Mesenchymal stem cell (in vitro differentiated cells and primary cell): ENCODE measurements around the gene ADAM33.

Experiments used
- DNase-seq: peaks from one replicate; pipeline ENCODE4 v3.0.0-alpha.2; 2013
- H2AFZ ChIP-seq: one replicate; pipeline ENCODE4 v1.6.1; 2013; ENCODE audit warnings: low read depth, mild to moderate bottlenecking, control low read depth, inconsistent platforms, low read length, moderate library complexity
- H2AK5ac ChIP-seq: 2 replicates; pipeline ENCODE4 v1.6.1; 2013; ENCODE audit warnings: low read length, moderate library complexity, mild to moderate bottlenecking, inconsistent platforms; ENCODE audit not compliant: severe bottlenecking
- H2BK120ac ChIP-seq: one replicate; pipeline ENCODE4 v1.6.1; 2013; ENCODE audit warnings: low read depth, mild to moderate bottlenecking, inconsistent platforms, low read length, moderate library complexity
- H2BK12ac ChIP-seq, 2 experiments: one replicate each; pipeline ENCODE4 v1.6.1; 2013; ENCODE audit warnings: inconsistent platforms in 2 of 2, low read length in 2 of 2, mild to moderate bottlenecking in 2 of 2, moderate library complexity in 2 of 2, control low read depth in 1 of 2
- H2BK15ac ChIP-seq: one replicate; pipeline ENCODE4 v1.6.1; 2013; ENCODE audit warnings: mild to moderate bottlenecking, low read depth, inconsistent platforms; ENCODE audit not compliant: poor library complexity, severe bottlenecking
- H2BK5ac ChIP-seq: 2 replicates; pipeline ENCODE4 v1.6.1; 2013; ENCODE audit warnings: low read depth, mild to moderate bottlenecking, low read length, control low read depth, inconsistent platforms; ENCODE audit not compliant: poor library complexity, severe bottlenecking
- H3K14ac ChIP-seq, 2 experiments: one replicate each; pipeline ENCODE4 v1.6.1; 2013; ENCODE audit warnings: inconsistent platforms in 2 of 2, low read length in 2 of 2, control low read depth in 1 of 2, mild to moderate bottlenecking in 1 of 2, moderate library complexity in 1 of 2
- H3K18ac ChIP-seq, 2 experiments: one replicate each; pipeline ENCODE4 v1.6.1; 2013; ENCODE audit warnings: inconsistent platforms in 2 of 2, low read length in 2 of 2, control low read depth in 1 of 2, low read depth in 1 of 2, mild to moderate bottlenecking in 1 of 2
- H3K23ac ChIP-seq, 2 experiments: one replicate each; pipeline ENCODE4 v1.6.1; 2013; ENCODE audit warnings: inconsistent platforms in 2 of 2, low read length in 2 of 2, mild to moderate bottlenecking in 2 of 2, moderate library complexity in 2 of 2, control low read depth in 1 of 2
- H3K27ac ChIP-seq: 2 replicates; pipeline ENCODE4 v1.5.1; 2013; ENCODE audit warnings: mild to moderate bottlenecking, moderate library complexity, low read length, control low read depth, inconsistent platforms; ENCODE audit not compliant: poor library complexity, severe bottlenecking
- H3K27me3 ChIP-seq, 2 experiments: 2 replicates each; pipeline versions ENCODE4 v1.6.1 to v1.7.0; 2013; ENCODE audit warnings: low read length in 2 of 2, mild to moderate bottlenecking in 2 of 2, moderate library complexity in 2 of 2, control low read depth in 1 of 2, inconsistent platforms in 1 of 2; ENCODE audit not compliant: control insufficient read depth in 1 of 2, insufficient read depth in 1 of 2
- H3K36me3 ChIP-seq, 2 experiments: 2 replicates each; pipeline versions ENCODE4 v1.6.1 to v1.7.0; 2013; ENCODE audit warnings: low read length in 2 of 2, control low read depth in 1 of 2, inconsistent platforms in 1 of 2, low read depth in 1 of 2, mild to moderate bottlenecking in 1 of 2; ENCODE audit not compliant: insufficient read depth in 2 of 2, control insufficient read depth in 1 of 2
- H3K4ac ChIP-seq, 2 experiments: one replicate each; pipeline ENCODE4 v1.6.1; 2013; ENCODE audit warnings: inconsistent platforms in 2 of 2, low read length in 2 of 2, mild to moderate bottlenecking in 2 of 2, moderate library complexity in 2 of 2, control low read depth in 1 of 2, low read depth in 1 of 2
- H3K4me1 ChIP-seq: 2 replicates; pipeline ENCODE4 v1.6.1; 2013; ENCODE audit warnings: low read depth, low read length, control low read depth; ENCODE audit not compliant: control insufficient read depth, insufficient read depth
- H3K4me2 ChIP-seq: 2 replicates; pipeline ENCODE4 v1.6.1; 2013; ENCODE audit warnings: low read length, mild to moderate bottlenecking, inconsistent platforms; ENCODE audit not compliant: poor library complexity, severe bottlenecking
- H3K4me3 ChIP-seq, 2 experiments: 2 replicates each; pipeline versions ENCODE4 v1.5.1 to v1.7.0; 2013; ENCODE audit warnings: low read length in 2 of 2, mild to moderate bottlenecking in 2 of 2, control low read depth in 1 of 2, low read depth in 1 of 2; ENCODE audit not compliant: insufficient read depth in 1 of 2
- H3K79me1 ChIP-seq: replicated peaks from 2 replicates; pipeline ENCODE4 v1.6.1; 2013; ENCODE audit warnings: mild to moderate bottlenecking, control low read depth, low read length, inconsistent platforms; ENCODE audit not compliant: poor library complexity, severe bottlenecking
- H3K9ac ChIP-seq: 2 replicates; pipeline ENCODE4 v1.7.0; 2013; ENCODE audit warnings: mild to moderate bottlenecking, low read length, moderate library complexity
- H3K9me3 ChIP-seq: 2 replicates; pipeline ENCODE4 v1.7.0; 2013; ENCODE audit warnings: mild to moderate bottlenecking, low read length; ENCODE audit not compliant: control insufficient read depth
- H4K8ac ChIP-seq: one replicate; pipeline ENCODE4 v1.6.1; 2013; ENCODE audit warnings: inconsistent platforms, mild to moderate bottlenecking, low read length, moderate library complexity
- H4K91ac ChIP-seq: one replicate; pipeline ENCODE4 v1.6.1; 2013; ENCODE audit warnings: mild to moderate bottlenecking, low read length, inconsistent platforms
- WGBS: methylation state at CpG from one replicate; pipeline ENCODE4 v1.1.7; 2013; ENCODE audit warnings: mixed read lengths; 5-methylcytosine and 5-hydroxymethylcytosine counted together

ADAM33 gene

GRCh38 chr20:3707508-3707899 is 25.7 kb upstream of the ADAM33 start:
- H3K4me3 ChIP-seq, result no peak overlapping the region
- H3K9me3 ChIP-seq, result no peaks in the 10 kb centered on the region
- no peaks in the 10 kb centered on the region for H3K79me1 ChIP-seq
- H4K8ac ChIP-seq, result no peak overlapping the region
- H3K27ac ChIP-seq, result no peak overlapping the region
- no peak for DNase-seq
- H3K18ac ChIP-seq, result no peak overlapping the region
- no peaks in the 10 kb centered on the region for H3K36me3 ChIP-seq
- H2AFZ ChIP-seq, result no peak overlapping the region
- H2BK15ac ChIP-seq, result no peak overlapping the region
- no peak overlapping the region for H4K91ac ChIP-seq
- H2AK5ac ChIP-seq, result no peak overlapping the region
- no peak overlapping the region for H3K9ac ChIP-seq
- H3K4me1 ChIP-seq, result peaks cover 8% of the 10 kb centered on the region
- no peak overlapping the region for H2BK120ac ChIP-seq
- no peak overlapping the region for H2BK12ac ChIP-seq
- 82% methylated on average over 3 of the region's 3 CpGs for WGBS
- no peak overlapping the region for H3K14ac ChIP-seq
- no peak overlapping the region for H3K23ac ChIP-seq
- H3K4ac ChIP-seq, result no peak overlapping the region
- no peak overlapping the region for H3K4me2 ChIP-seq
- H3K27me3 ChIP-seq, result peaks cover 14 to 19% of the 10 kb centered on the region in 2 experiments
- no peak overlapping the region for H2BK5ac ChIP-seq

DNA sequence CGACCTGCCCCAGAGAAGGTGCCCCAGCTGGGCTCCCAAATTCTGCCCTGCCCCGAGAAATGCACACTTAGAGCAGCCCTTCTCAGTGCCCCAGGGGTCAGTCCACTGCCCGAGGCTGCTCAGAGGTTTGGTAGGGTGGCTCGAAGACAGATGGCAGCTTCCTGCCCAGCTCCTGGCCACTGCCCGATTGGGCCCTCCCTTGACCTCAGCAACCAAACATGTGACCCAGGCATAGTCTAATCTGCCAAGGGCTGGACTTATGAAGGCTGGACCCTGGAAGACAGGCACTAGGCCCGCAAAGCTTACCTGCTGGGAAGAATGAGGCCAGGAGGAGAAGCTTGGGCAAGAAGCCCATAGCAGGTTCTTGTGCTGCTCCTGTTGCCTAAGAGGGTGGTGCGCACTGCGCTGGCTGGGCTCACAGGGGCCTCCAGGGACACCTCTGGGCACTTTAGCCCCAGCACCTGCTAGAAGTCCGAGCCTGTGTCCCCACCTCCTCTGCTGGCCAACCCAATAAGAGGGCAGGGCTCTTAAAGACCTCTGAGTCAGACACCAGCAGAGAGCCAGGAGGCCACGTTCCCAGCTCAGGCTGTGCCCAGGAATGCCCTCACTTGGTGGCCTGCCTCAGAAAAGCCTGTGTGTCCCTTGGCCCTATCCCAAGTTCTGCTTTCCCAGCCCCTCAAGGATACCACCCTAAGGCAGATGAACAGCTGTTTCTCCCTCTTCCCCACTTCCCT is 25.1 kb upstream of the ADAM33 start:
- H3K9ac ChIP-seq, result no peak overlapping the region
- no peak overlapping the region for H4K91ac ChIP-seq
- no peak overlapping the region for H3K4me2 ChIP-seq
- H3K9me3 ChIP-seq, result no peaks in the 10 kb centered on the region
- H2AK5ac ChIP-seq, result no peak overlapping the region
- no peaks in the 10 kb centered on the region for H3K36me3 ChIP-seq
- peak overlapping the region; percentile 30 for H2BK15ac ChIP-seq
- H4K8ac ChIP-seq, result no peak overlapping the region
- peaks cover 14 to 18% of the 10 kb centered on the region in 2 experiments for H3K27me3 ChIP-seq
- H3K27ac ChIP-seq, result no peak overlapping the region
- WGBS, result 75% methylated on average over 10 of the region's 10 CpGs
- no peak overlapping the region for H2BK120ac ChIP-seq
- DNase-seq, result peak; percentile 13
- no peak overlapping the region for H3K23ac ChIP-seq
- H3K79me1 ChIP-seq, result no peaks in the 10 kb centered on the region
- H3K14ac ChIP-seq, result no peak overlapping the region
- H2BK5ac ChIP-seq, result no peak overlapping the region
- peaks cover 8% of the 10 kb centered on the region for H3K4me1 ChIP-seq
- H3K4ac ChIP-seq, result no peak overlapping the region
- H2BK12ac ChIP-seq, result no peak overlapping the region
- no peak overlapping the region for H2AFZ ChIP-seq
- H3K18ac ChIP-seq, result no peak overlapping the region
- no peak overlapping the region for H3K4me3 ChIP-seq

DNA sequence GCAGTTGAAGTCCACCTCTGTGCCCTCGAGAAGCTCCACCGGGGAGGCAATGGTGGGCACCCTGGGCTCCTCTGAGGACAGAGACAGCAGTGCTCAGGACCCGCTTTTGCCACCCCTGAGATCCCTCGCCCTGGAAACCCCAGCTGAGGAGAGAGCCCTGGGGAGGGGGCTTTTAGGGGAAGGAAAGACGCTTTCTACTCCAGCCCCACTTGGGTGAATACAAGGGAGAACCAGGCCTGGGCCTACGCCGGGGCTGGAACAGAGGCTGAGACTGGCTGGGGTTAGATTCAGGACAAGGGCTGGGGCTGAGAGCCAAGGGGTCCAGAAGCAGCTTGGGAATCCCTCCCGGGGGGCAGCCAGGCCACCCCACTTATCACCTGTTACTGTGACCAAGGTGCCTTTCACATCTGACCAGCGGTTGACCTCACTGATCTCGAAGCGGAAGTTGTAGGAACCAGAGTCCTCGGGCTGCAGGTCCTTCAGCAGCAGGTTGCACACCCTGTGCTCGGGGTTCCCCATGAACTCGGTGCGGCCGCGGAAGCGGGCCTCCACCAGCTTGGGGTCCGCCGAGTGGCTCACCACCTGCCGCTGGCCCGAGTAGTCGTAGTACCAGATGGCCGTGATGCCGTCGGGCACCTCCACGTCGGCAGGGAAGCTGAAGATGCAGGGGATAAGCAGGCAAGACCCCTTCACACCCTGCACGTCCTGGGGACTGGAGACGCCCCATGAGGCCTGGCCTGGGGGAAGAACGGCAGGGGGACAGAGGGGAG is 24.3 kb upstream of the ADAM33 start:
- Histone ChIP-seq H3K9me3 (no peaks in the 10 kb centered on the region), H2AFZ (no peak overlapping the region), H3K18ac (no peak overlapping the region), H3K27me3 (peaks cover 20 to 22% of the 10 kb centered on the region in 2 experiments), H2BK15ac (no peak overlapping the region), H3K36me3 (no peaks in the 10 kb centered on the region), H3K4ac (no peak overlapping the region), H2BK120ac (no peak overlapping the region), H3K4me2 (no peak overlapping the region), H3K14ac (no peak overlapping the region), H3K27ac (no peak overlapping the region), H3K23ac (no peak overlapping the region), H3K79me1 (no peaks in the 10 kb centered on the region), H3K4me3 (no peak overlapping the region), H4K91ac (no peak overlapping the region), H2AK5ac (no peak overlapping the region), H3K9ac (no peak overlapping the region), H4K8ac (no peak overlapping the region), H2BK5ac (no peak overlapping the region), H3K4me1 (peaks cover 8% of the 10 kb centered on the region), H2BK12ac (no peak overlapping the region)
- DNase-seq, result no peak
- WGBS, result 91% methylated on average over 31 of the region's 31 CpGs

DNA sequence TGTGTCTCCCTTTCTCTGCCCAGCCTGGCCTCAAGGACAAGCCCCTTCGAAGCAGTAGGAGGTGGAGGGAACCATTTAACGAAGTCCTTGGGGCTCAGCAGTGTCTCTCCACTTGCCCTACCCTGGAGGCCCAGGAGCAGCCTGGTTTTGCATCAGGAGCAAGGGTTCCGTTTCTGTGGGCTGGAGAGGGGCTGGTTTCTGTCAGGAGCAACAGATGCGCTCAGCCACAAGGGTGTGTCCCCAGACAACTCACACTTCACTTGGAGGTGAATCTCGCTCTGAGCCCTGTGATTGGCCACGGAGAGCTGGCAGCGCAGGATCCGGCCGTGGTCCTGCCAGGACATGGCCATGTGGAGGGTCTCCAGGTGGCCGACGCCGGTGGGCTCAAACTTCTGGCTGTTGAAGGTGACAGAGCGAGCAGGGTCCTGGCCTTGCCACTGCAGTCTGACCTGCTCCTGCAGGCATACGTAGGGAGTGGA is 23.7 kb upstream of the ADAM33 start:
- Histone ChIP-seq H3K14ac (no peak overlapping the region), H2BK5ac (no peak overlapping the region), H2BK12ac (no peak overlapping the region), H2BK120ac (no peak overlapping the region), H2BK15ac (no peak overlapping the region), H3K27me3 (peaks cover 21 to 23% of the 10 kb centered on the region in 2 experiments), H4K8ac (no peak overlapping the region), H3K4me2 (no peak overlapping the region), H3K4me1 (peaks cover 6% of the 10 kb centered on the region), H3K18ac (no peak overlapping the region), H3K27ac (no peak overlapping the region), H3K4ac (no peak overlapping the region), H2AK5ac (no peak overlapping the region), H3K79me1 (no peaks in the 10 kb centered on the region), H3K36me3 (no peaks in the 10 kb centered on the region), H3K9me3 (no peaks in the 10 kb centered on the region), H2AFZ (no peak overlapping the region), H4K91ac (no peak overlapping the region), H3K4me3 (no peak overlapping the region), H3K23ac (no peak overlapping the region), H3K9ac (no peak overlapping the region)
- DNase-seq, result no peak
- WGBS, result 85% methylated on average over 14 of the region's 14 CpGs
